Astrocyte (in vitro differentiated cells and primary cell): ENCODE results near the gene EME1. TPM values are rescaled to one million over a fixed set of nuclear protein-coding genes. Genes with fewer than 3 reads are reported as not detected.

Source experiments
- DNase-seq: peaks from one replicate; pipeline ENCODE4 v3.0.0-alpha.2; 2010; ENCODE audit warnings: low read depth
- FAIRE-seq: peaks from 2 replicates; lab custom pipeline; 2011; peaks lifted over from hg19 to GRCh38; lab: Jason Lieb, UNC
- H2AFZ ChIP-seq: 2 replicates; pipeline ENCODE4 v1.6.0; 2012; ENCODE audit warnings: low read depth, low read length, inconsistent platforms
- H3K27ac ChIP-seq: 2 replicates; pipeline ENCODE4 v1.5.1; 2011; ENCODE audit warnings: low read depth, low read length, inconsistent platforms
- H3K27me3 ChIP-seq: 2 replicates; pipeline ENCODE4 v1.6.0; 2011; ENCODE audit warnings: low read length, inconsistent platforms; ENCODE audit not compliant: insufficient read depth
- H3K36me3 ChIP-seq: 2 replicates; pipeline ENCODE4 v1.5.1; 2011; ENCODE audit warnings: low read length, inconsistent platforms; ENCODE audit not compliant: insufficient read depth
- H3K4me1 ChIP-seq: 2 replicates; pipeline ENCODE4 v1.5.1; 2011; ENCODE audit warnings: low read length, inconsistent platforms; ENCODE audit not compliant: insufficient read depth
- H3K4me2 ChIP-seq: 2 replicates; pipeline ENCODE4 v1.6.0; 2012; ENCODE audit warnings: low read length, inconsistent platforms
- H3K4me3 ChIP-seq: 2 replicates; pipeline ENCODE4 v1.5.1; 2011; ENCODE audit warnings: low read depth, mild to moderate bottlenecking, low read length, inconsistent platforms; ENCODE audit not compliant: insufficient read depth
- H3K79me2 ChIP-seq: 2 replicates; pipeline ENCODE4 v1.6.0; 2012; ENCODE audit warnings: mild to moderate bottlenecking, low read length, inconsistent platforms; ENCODE audit not compliant: insufficient read depth
- H3K9ac ChIP-seq: 2 replicates; pipeline ENCODE4 v1.6.0; 2012; ENCODE audit warnings: mild to moderate bottlenecking, low read length, inconsistent platforms
- H3K9me3 ChIP-seq: 2 replicates; pipeline ENCODE4 v1.5.1; 2012; ENCODE audit warnings: low read depth, mild to moderate bottlenecking, low read length, inconsistent platforms; ENCODE audit not compliant: insufficient read depth
- H4K20me1 ChIP-seq: 2 replicates; pipeline ENCODE4 v1.6.0; 2012; ENCODE audit warnings: low read length, inconsistent platforms; ENCODE audit not compliant: insufficient read depth
- H3K27ac Mint-ChIP-seq: one replicate; pipeline ENCODE4 v1.8.0; 2021; ENCODE audit warnings: mild to moderate bottlenecking, mixed read lengths; ENCODE audit not compliant: unreplicated experiment
- H3K27me3 Mint-ChIP-seq: one replicate; pipeline ENCODE4 v1.8.0; 2021; ENCODE audit warnings: low read depth, mixed read lengths; ENCODE audit not compliant: unreplicated experiment
- H3K36me3 Mint-ChIP-seq: one replicate; pipeline ENCODE4 v1.8.0; 2021; ENCODE audit warnings: low read depth, mixed read lengths; ENCODE audit not compliant: unreplicated experiment
- H3K4me1 Mint-ChIP-seq: one replicate; pipeline ENCODE4 v1.8.0; 2021; ENCODE audit warnings: low read depth, mixed read lengths; ENCODE audit not compliant: unreplicated experiment
- H3K4me3 Mint-ChIP-seq: one replicate; pipeline ENCODE4 v1.8.0; 2021; ENCODE audit warnings: mild to moderate bottlenecking, moderate library complexity, mixed read lengths; ENCODE audit not compliant: unreplicated experiment
- H3K9me3 Mint-ChIP-seq: one replicate; pipeline ENCODE4 v1.8.0; 2021; ENCODE audit warnings: mild to moderate bottlenecking, mixed read lengths; ENCODE audit not compliant: unreplicated experiment
- EZH2 ChIP-seq: IDR thresholded peaks from 2 replicates; pipeline ENCODE4 v1.6.1; 2012; ENCODE audit warnings: mild to moderate bottlenecking, low read length, inconsistent platforms; ENCODE audit not compliant: insufficient read depth
- total RNA-seq: library from RNA; stranded (reverse); gene quantifications from 2 replicates; pipeline ENCODE4 v1.2.1, GENCODE V29; 2021
- TF ChIP-seq, protein P1 (sequence below): IDR thresholded peaks from 2 replicates; pipeline ENCODE4 v1.5.1; 2011; ENCODE audit warnings: low read depth, mild to moderate bottlenecking, inconsistent platforms, low read length, moderate library complexity; ENCODE audit not compliant: insufficient read depth

EME1 gene
- total RNA-seq, 1 donor from 2014 or later: 3.1 TPM

- no peak for DNase-seq
- Histone ChIP-seq H3K4me3 (no peak overlapping the region), H3K27ac (no peak overlapping the region), H3K4me1 (peaks cover 12% of the 10 kb centered on the region), H3K79me2 (peaks cover 25% of the 10 kb centered on the region), H2AFZ (no peak overlapping the region), H3K27me3 (no peaks in the 10 kb centered on the region), H3K36me3 (peaks cover 4% of the 10 kb centered on the region), H4K20me1 (peaks cover 43% of the 10 kb centered on the region), H3K4me2 (no peak overlapping the region), H3K9ac (no peak overlapping the region), H3K9me3 (no peaks in the 10 kb centered on the region)
- peak overlapping the region; percentile 54 for H3K4me3 Mint-ChIP-seq
- no peak for FAIRE-seq
- H3K36me3 Mint-ChIP-seq: peaks cover 26% of the 10 kb centered on the region
- peaks cover 13% of the 10 kb centered on the region for H3K4me1 Mint-ChIP-seq
- no peak for TF ChIP-seq EZH2
- TF ChIP-seq, protein P1, sequence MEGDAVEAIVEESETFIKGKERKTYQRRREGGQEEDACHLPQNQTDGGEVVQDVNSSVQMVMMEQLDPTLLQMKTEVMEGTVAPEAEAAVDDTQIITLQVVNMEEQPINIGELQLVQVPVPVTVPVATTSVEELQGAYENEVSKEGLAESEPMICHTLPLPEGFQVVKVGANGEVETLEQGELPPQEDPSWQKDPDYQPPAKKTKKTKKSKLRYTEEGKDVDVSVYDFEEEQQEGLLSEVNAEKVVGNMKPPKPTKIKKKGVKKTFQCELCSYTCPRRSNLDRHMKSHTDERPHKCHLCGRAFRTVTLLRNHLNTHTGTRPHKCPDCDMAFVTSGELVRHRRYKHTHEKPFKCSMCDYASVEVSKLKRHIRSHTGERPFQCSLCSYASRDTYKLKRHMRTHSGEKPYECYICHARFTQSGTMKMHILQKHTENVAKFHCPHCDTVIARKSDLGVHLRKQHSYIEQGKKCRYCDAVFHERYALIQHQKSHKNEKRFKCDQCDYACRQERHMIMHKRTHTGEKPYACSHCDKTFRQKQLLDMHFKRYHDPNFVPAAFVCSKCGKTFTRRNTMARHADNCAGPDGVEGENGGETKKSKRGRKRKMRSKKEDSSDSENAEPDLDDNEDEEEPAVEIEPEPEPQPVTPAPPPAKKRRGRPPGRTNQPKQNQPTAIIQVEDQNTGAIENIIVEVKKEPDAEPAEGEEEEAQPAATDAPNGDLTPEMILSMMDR: no peak
- no peaks in the 10 kb centered on the region for H3K9me3 Mint-ChIP-seq
- no peak overlapping the region for H3K27ac Mint-ChIP-seq
- no peaks in the 10 kb centered on the region for H3K27me3 Mint-ChIP-seq
Measured at GRCh38 chr17:50352693-50353599, 20.1 kb upstream of the EME1 start.

GRCh38 chr17:50353600-50354195, 19.3 kb upstream of the EME1 start:
- Histone ChIP-seq H4K20me1 (peaks cover 37% of the 10 kb centered on the region), H3K9me3 (no peaks in the 10 kb centered on the region), H2AFZ (no peak overlapping the region), H3K36me3 (peaks cover 10% of the 10 kb centered on the region), H3K79me2 (peaks cover 20% of the 10 kb centered on the region), H3K27me3 (no peaks in the 10 kb centered on the region), H3K4me3 (no peak overlapping the region), H3K27ac (no peak overlapping the region), H3K9ac (no peak overlapping the region), H3K4me2 (no peak overlapping the region), H3K4me1 (peaks cover 5% of the 10 kb centered on the region)
- DNase-seq (no peak), FAIRE-seq (no peak)
- TF ChIP-seq, protein P1: no peak
- no peak for TF ChIP-seq EZH2
- Mint-ChIP-seq H3K9me3 (no peaks in the 10 kb centered on the region), H3K27ac (no peak overlapping the region), H3K4me1 (peaks cover 5% of the 10 kb centered on the region), H3K27me3 (no peaks in the 10 kb centered on the region), H3K36me3 (peaks cover 24% of the 10 kb centered on the region), H3K4me3 (no peak overlapping the region)
